Activated CD4-positive, alpha-beta T cell treated with anti-CD3 and anti-CD28 coated beads for 36 hours (primary cell): ENCODE data around the gene ATP9A. TPM values are rescaled to one million over a fixed set of nuclear protein-coding genes. Genes with fewer than 3 reads are reported as not detected.
"Not testable (repeated sequence)": the region's sequence is repeated elsewhere in the genome, so short reads cannot be mapped to it uniquely, and the experiment has no call there.

Source experiments
- ATAC-seq: fragments of 200-7000 bp; cut with Tn5 transposase; one replicate; pipeline ENCODE4 v1.10.0; 2021; ENCODE audit warnings: mild to moderate bottlenecking, moderate library complexity
- CTCF ChIA-PET: fragments of 350-600 bp; sonication (Branson Sonifier 250); formaldehyde crosslinking; loops from one replicate; lab custom pipeline; 2021; ENCODE audit warnings: antibody characterized with exemption; lab: Charles Lee
- POLR2A ChIA-PET: fragments of 350-600 bp; sonication (Branson Sonifier 250); formaldehyde crosslinking; loops from one replicate; lab custom pipeline; 2021; ENCODE audit warnings: antibody characterized with exemption, inconsistent platforms; lab: Charles Lee
- DNase-seq: peaks from one replicate; pipeline ENCODE4 v3.0.0-alpha.2; 2020
- H3K27ac Mint-ChIP-seq: one replicate; pipeline ENCODE4 v1.8.0; 2021; ENCODE audit warnings: mixed read lengths
- H3K27me3 Mint-ChIP-seq: one replicate; pipeline ENCODE4 v1.8.0; 2021; ENCODE audit warnings: mixed read lengths
- H3K36me3 Mint-ChIP-seq: one replicate; pipeline ENCODE4 v1.8.0; 2021; ENCODE audit warnings: low read depth, mixed read lengths
- H3K4me1 Mint-ChIP-seq: one replicate; pipeline ENCODE4 v1.8.0; 2021; ENCODE audit warnings: mixed read lengths
- H3K4me3 Mint-ChIP-seq: one replicate; pipeline ENCODE4 v1.8.0; 2021; ENCODE audit warnings: mild to moderate bottlenecking, moderate library complexity, mixed read lengths
- H3K9me3 Mint-ChIP-seq: one replicate; pipeline ENCODE4 v1.8.0; 2021; ENCODE audit warnings: low read depth, mixed read lengths
- intact Hi-C, 2 experiments: fragments of 100-400 bp; cut with DNase I in 1 of 2; cut with micrococcal nuclease in 1 of 2; formaldehyde crosslinking; loops; one replicate each; pipeline versions ENCODE4 v1.14.2 to v1.15.1; 2022 to 2024; cut with DNase I, micrococcal nuclease
- total RNA-seq, 2 experiments: library from RNA; stranded (reverse); gene quantifications; one replicate each; pipeline ENCODE4 v1.2.3, GENCODE V29; 2021

ATP9A gene
- total RNA-seq, 2 experiments from 2014 or later: 2.2 to 2.7 TPM

DNA sequence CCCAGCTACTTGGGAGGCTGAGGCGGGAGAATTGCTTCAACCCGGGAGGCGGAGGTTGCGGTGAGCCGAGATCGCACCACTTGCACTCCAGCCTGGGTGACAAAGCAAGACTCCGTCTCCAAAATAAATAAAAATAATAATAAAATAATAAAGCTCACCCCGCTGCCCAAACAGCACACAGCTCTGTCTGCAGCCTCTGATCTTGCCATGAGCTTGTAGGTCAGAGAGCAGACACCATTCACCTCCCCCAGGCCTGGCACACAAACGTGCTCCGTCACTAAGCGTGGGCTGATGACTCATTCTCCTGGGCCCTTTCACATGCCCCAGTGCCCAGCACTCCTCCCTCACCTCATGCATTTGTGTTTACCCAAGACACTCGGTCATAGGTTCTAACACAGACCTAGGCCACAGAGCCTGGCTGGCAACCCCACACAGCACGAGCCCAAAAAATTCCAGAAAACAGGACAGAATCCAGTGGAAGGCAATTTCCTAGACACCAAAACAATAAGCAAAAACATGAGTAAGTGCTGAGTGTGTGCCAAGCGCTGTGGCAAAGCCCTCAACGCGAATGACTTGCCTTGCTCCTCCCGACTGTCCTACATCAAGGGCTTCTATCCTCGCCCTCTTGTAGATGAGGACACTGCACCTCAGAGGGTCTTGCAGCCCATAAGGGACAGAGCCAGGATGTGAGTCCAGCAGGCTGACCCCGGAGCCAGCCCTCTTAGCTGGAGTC is 18.0 kb downstream of the ATP9A start:
- ChIA-PET CTCF (interaction anchor here (0.6 kb wide), 1 partner anchor 251 kb away, joined by 3 read pairs; no protein-coding TSS in a partner anchor), POLR2A (no interaction called here)
- Mint-ChIP-seq H3K27ac (no peak overlapping the region), H3K4me1 (peaks cover 4% of the 10 kb centered on the region), H3K27me3 (peaks cover 5% of the 10 kb centered on the region), H3K4me3 (no peak overlapping the region), H3K36me3 (no peaks in the 10 kb centered on the region), H3K9me3 (peaks cover 4% of the 10 kb centered on the region)
- intact Hi-C loops: no loop called here
- ATAC-seq: peak; percentile 98
- peak; percentile 76 for DNase-seq

DNA sequence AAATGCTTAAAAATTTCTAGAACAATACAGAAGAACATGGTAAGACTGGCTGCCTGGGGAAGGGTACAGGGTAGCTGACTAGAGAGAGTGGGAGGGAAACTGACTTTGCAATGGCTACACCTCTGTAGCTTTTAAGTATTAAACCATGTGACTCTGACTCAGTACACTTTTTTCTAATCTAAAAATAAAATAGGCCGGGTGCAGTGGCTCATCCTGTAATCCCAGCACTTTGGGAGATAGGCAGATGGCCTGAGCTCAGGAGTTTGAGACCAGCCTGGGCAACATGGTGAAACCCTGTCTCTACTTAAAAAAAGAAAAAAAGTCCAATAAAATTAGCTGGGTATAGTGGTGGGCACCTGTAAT is 18.5 kb downstream of the ATP9A start:
- peaks cover 4% of the 10 kb centered on the region for H3K4me1 Mint-ChIP-seq
- peaks cover 4% of the 10 kb centered on the region for H3K9me3 Mint-ChIP-seq
- H3K27me3 Mint-ChIP-seq: peaks cover 5% of the 10 kb centered on the region
- POLR2A ChIA-PET: no interaction called here
- no peak for ATAC-seq
- DNase-seq: no peak
- H3K27ac Mint-ChIP-seq: no peak overlapping the region
- intact Hi-C loops: no loop called here
- H3K36me3 Mint-ChIP-seq: no peaks in the 10 kb centered on the region
- no peak overlapping the region for H3K4me3 Mint-ChIP-seq
- CTCF ChIA-PET: interaction anchor here (0.6 kb wide), 1 partner anchor 252 kb away, joined by 3 read pairs; no protein-coding TSS in a partner anchor

DNA sequence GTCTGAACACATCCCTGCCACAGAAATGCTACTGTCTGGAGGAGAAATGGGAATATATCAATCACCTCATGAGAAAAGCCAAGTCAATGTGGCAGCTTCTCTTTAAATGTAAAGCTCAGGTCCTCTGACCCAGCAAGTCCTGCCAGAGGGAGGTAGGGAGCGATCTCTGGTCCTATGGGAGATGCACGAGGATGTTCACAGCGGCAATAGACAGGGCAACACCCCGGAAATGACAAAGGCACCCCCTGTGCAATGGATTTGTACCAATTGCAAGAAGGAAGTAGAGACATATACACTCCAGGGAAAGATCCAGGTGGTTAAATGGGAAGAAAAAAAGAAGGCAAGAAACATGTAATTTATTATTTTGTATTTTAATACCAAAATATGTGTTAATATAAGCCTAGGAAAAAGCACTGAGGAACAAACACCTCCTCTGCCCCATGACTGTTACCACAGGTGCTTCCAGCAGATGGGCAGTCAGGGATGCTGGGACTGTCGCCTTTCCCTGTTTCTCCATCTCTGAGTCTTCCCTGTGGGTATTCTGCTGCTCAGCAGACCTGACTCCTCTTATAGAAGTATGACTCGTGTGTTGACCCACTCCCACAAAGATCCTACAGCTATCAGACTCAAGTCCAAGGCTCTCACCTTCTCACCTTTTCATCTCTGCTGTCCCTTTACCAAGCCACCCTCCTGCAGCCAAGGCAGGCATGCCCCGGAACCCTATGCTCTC is 20.8 kb downstream of the ATP9A start:
- Mint-ChIP-seq H3K9me3 (peaks cover 4% of the 10 kb centered on the region), H3K4me3 (no peak overlapping the region), H3K36me3 (no peaks in the 10 kb centered on the region), H3K4me1 (peaks cover 4% of the 10 kb centered on the region), H3K27me3 (peaks cover 10% of the 10 kb centered on the region), H3K27ac (no peak overlapping the region)
- ATAC-seq: no peak
- DNase-seq: no peak
- ChIA-PET POLR2A (no interaction called here), CTCF (no interaction called here)
- intact Hi-C loops: no loop called here

DNA sequence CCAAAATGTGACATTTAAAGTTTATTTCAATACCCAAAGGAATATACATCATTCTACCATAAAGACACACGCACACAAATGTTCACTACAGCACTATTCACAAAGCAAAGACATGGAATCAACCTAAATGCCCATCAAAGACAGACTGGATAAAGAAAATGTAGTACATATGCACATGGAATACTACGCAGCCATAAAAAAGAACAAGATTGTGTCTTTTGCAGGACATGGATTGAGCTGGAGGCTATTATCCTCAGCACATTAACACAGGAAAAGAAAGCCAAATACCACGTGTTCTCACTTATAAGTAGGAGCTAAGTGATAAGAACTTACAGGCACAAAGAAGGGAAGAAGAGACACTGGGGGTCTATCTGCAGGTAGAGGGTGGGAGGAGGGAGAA is 22.4 kb downstream of the ATP9A start:
- Mint-ChIP-seq H3K27me3 (peaks cover 10% of the 10 kb centered on the region), H3K27ac (no peak overlapping the region), H3K4me1 (peaks cover 4% of the 10 kb centered on the region), H3K36me3 (no peaks in the 10 kb centered on the region), H3K4me3 (no peak overlapping the region), H3K9me3 (peaks cover 4% of the 10 kb centered on the region)
- POLR2A ChIA-PET: no interaction called here
- DNase-seq: no peak
- CTCF ChIA-PET: no interaction called here
- intact Hi-C loops: no loop called here
- no peak for ATAC-seq

DNA sequence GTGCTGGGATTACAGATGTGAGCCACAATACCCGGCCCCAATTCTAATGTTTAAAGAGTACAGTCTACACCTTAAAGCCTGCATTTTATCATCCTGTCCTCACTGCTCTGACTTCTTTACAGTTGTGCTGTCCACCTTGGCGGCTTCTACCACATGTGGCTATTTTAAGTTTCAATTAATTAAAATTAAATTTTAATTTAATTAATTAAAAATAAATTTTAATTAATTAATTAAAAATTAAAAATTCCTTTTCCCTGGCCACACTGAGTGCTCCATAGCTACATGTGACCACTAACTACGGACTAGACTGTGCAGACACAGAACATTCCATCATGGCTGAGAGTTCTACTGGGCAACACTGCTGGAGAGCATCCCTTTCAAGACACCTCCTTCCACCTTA is 27.4 kb downstream of the ATP9A start:
- Mint-ChIP-seq H3K4me1 (no peaks in the 10 kb centered on the region), H3K27me3 (peaks cover 9% of the 10 kb centered on the region), H3K9me3 (peaks cover 3% of the 10 kb centered on the region), H3K27ac (no peak overlapping the region), H3K36me3 (no peaks in the 10 kb centered on the region), H3K4me3 (no peak overlapping the region)
- CTCF ChIA-PET: no interaction called here
- POLR2A ChIA-PET: interaction anchor here (0.7 kb wide), 1 partner anchor 76 kb away, joined by 4 read pairs; no protein-coding TSS in a partner anchor
- intact Hi-C loops: no loop called here
- DNase-seq (no peak), ATAC-seq (no peak)

DNA sequence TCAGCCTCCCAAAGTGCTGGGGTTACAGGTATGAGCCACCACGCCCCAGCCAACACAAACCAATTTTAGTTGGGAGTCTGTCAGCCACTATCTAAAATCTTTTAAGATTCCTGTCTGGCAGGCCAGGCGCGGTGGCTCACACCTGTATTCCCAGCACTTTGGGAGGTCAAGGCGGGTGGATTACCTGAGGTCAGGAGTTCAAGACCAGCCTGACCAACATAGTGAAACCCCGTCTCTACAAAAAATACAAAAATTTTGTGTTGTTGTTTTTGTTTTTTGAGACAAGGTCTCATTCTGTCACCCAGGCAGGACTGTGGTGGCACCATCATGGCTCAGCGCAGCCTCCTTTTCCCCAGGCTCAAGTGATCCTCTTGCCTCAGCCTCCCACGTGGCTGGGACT is 27.9 kb downstream of the ATP9A start:
- DNase-seq, H3K9me3 Mint-ChIP-seq, H3K36me3 Mint-ChIP-seq, POLR2A ChIA-PET, intact Hi-C loops, H3K27me3 Mint-ChIP-seq, H3K4me3 Mint-ChIP-seq, H3K4me1 Mint-ChIP-seq, ATAC-seq, H3K27ac Mint-ChIP-seq: not testable (repeated sequence)
- CTCF ChIA-PET: interaction anchor here (0.8 to 1.5 kb wide), 3 partner anchors 39 to 378 kb away, joined by 3 to 4 read pairs (median 4); no protein-coding TSS in a partner anchor

DNA sequence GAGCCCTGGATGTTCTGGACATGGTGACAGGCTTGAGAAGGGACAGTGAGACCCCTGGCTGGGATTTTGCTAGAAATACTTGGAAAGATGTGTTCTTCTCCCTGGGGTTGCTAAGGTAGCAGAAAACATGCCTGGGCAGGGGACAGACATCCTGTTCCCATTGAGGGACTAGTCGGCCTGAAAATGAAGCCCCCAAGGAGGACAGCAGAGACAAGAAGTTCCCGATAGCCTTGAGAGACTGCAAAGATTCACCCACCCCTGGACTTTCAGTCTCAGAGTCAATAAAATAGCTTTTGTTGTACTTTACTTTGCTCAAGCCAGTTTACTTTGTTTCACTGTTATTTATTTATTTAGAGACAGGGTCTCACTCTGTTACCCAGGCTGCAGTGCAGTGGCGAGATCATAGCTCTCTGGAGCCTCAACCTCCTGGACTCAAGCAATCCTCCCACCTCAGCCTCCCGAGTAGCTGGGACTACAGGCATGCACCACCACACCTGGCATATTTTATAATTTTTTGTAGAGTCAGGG is 28.4 kb downstream of the ATP9A start:
- no peaks in the 10 kb centered on the region for H3K36me3 Mint-ChIP-seq
- no peaks in the 10 kb centered on the region for H3K9me3 Mint-ChIP-seq
- H3K4me3 Mint-ChIP-seq: no peak overlapping the region
- DNase-seq (no peak), ATAC-seq (no peak)
- intact Hi-C loops: no loop called here
- ChIA-PET POLR2A (no interaction called here), CTCF (interaction anchor here (0.8 to 1.5 kb wide), 3 partner anchors 39 to 379 kb away, joined by 3 to 4 read pairs (median 4); no protein-coding TSS in a partner anchor)
- no peaks in the 10 kb centered on the region for H3K4me1 Mint-ChIP-seq
- H3K27me3 Mint-ChIP-seq: peaks cover 5% of the 10 kb centered on the region
- H3K27ac Mint-ChIP-seq: no peak overlapping the region

DNA sequence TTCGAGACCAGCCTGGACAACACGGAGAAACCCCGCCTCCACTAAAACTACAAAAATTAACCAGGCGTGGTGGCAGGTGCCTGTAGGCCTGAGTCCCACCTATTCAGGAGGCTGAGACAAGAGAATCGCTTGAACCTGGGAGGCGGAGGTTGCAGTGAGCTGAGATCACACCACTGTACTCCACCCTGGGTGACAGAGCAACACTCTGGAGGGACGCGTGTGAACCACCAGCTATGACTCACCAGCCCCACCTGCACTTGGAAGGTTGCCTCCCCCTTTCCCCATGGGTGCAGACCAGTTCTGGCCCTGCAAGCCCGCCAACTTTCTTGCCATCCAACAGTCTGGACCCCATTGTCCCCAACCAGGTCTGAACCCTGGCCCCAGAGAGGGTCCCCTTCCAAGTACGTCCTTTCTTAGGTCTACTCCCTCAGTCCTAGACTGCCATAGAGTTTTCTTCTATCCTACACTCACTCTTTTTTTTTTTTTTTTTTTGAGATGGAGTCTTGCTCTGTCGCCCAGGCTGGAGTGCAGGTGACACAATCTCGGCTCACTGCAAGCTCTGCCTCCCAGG is 29.2 kb downstream of the ATP9A start:
- no peak for ATAC-seq
- ChIA-PET POLR2A (no interaction called here), CTCF (interaction anchor here (1.5 kb wide), 1 partner anchor 38 kb away, joined by 4 read pairs; no protein-coding TSS in a partner anchor)
- no peaks in the 10 kb centered on the region for H3K36me3 Mint-ChIP-seq
- DNase-seq: no peak
- H3K27ac Mint-ChIP-seq: no peak overlapping the region
- H3K4me1 Mint-ChIP-seq: no peaks in the 10 kb centered on the region
- H3K27me3 Mint-ChIP-seq: peaks cover 3% of the 10 kb centered on the region
- no peaks in the 10 kb centered on the region for H3K9me3 Mint-ChIP-seq
- H3K4me3 Mint-ChIP-seq: no peak overlapping the region
- intact Hi-C loops: no loop called here

DNA sequence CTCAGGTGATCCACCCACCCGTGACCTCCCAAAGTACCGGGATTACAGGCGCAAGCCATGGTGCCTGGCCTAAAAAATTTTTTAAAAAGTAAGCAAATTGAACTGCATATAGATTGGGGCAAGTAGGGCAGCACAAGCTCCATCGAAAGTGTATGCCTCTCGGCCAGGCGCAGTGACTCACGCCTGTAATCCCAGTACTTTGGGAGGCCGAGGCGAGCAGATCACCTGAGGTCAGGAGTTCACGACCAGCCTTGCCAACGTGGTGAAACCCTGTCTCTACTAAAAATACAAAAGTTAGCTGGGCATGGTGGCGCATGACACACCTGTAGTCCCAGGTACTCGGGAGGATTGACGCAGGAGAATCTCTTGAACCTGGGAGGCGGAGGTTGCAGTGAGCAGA is 29.9 kb downstream of the ATP9A start:
- ATAC-seq, H3K27me3 Mint-ChIP-seq, H3K9me3 Mint-ChIP-seq, H3K27ac Mint-ChIP-seq, DNase-seq, H3K36me3 Mint-ChIP-seq, CTCF ChIA-PET, POLR2A ChIA-PET, H3K4me3 Mint-ChIP-seq, H3K4me1 Mint-ChIP-seq, intact Hi-C loops: not testable (repeated sequence)

DNA sequence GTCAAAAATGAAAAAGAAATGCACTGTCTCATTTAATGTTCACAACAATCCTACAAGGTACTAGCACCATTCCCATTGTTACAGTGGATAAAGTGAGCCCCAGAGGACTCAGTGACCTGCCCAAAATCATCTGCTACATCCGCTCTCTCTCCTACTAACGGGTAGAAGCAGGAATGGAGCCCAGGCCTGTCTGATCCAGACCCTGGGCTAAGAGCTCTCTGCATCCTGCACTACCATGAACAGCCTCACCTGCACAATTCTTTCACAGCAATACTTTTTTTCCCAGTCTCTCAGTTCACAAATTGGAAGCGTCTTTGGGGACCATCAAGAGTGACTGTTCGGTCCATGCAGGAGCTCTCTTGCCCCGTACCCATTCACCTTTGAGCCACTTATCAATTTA is 31.2 kb downstream of the ATP9A start:
- no peak overlapping the region for H3K4me3 Mint-ChIP-seq
- peaks cover 3% of the 10 kb centered on the region for H3K27me3 Mint-ChIP-seq
- H3K9me3 Mint-ChIP-seq: no peaks in the 10 kb centered on the region
- H3K36me3 Mint-ChIP-seq: no peaks in the 10 kb centered on the region
- ATAC-seq: no peak
- ChIA-PET POLR2A (no interaction called here), CTCF (no interaction called here)
- intact Hi-C loops: no loop called here
- peaks cover 7% of the 10 kb centered on the region for H3K4me1 Mint-ChIP-seq
- no peak for DNase-seq
- H3K27ac Mint-ChIP-seq: no peak overlapping the region

DNA sequence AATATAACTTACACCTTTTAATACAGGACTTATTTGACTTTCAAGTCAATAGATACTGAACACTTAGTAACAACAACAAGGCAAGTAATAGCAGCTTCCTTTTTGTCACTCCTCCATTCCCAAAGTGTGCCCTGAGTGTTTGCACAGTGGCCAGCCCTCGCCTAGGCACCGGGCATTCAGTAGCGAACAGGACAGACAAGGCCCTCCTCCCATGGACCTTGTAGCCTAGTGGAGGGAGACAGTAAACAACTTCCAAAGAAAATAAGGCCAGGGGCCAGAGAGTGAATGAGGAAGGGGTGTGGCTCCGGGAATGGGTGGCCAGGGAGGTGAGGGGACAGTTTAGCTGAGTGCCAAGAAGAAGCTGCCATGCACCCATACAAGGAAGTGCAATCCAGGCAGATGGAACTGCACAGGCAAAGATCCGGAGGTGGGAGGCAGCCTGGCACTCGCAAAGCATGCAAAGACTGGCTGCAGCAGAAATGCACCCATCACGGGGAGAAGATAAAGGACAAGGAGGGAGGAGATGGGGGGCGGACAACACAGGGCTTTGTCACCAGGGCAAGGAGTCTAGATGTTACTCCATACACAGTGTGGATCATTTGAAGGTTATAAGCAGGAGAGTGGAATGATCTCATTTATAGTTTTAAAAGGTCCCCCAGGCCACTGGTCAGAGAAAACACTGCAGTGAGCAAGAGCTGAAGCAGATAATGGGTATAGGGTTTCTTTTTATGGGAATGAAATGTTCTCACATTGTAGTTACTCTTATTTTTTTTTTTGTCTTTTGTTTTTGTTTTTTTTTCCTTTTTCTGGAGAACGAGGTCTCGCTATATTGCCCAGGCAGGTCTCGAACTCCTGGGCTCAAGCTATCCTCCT is 32.2 kb downstream of the ATP9A start:
- no peak overlapping the region for H3K27ac Mint-ChIP-seq
- intact Hi-C loops: no loop called here

More for the DNA sequence above, 32.2 kb downstream of the ATP9A start:
- Mint-ChIP-seq H3K4me3 (no peak overlapping the region), H3K9me3 (no peaks in the 10 kb centered on the region), H3K36me3 (no peaks in the 10 kb centered on the region), H3K4me1 (peaks cover 13% of the 10 kb centered on the region), H3K27me3 (peaks cover 3% of the 10 kb centered on the region)
- POLR2A ChIA-PET: no interaction called here
- CTCF ChIA-PET: interaction anchor here (0.6 kb wide), 2 partner anchors 74 to 422 kb away, joined by 3 read pairs; no protein-coding TSS in a partner anchor
- ATAC-seq (no peak), DNase-seq (no peak)
